ACHN (cell line): Measurements from ENCODE around the gene ZNF644.
"Not testable (repeated sequence)": the region's sequence is repeated elsewhere in the genome, so short reads cannot be mapped to it uniquely, and the experiment has no call there.

Experiments
- DNase-seq: peaks from one replicate; pipeline ENCODE4 v3.0.0-alpha.2; 2015
- in situ Hi-C: cut with HindIII; loops from 2 replicates; pipeline ENCODE4 v1.10.0; 2017; ENCODE audit warnings: low sequenced_read_pairs, low pct_ligation_motif_present, low pct_unique_long_range_greater_than_20kb

ZNF644 gene

DNA sequence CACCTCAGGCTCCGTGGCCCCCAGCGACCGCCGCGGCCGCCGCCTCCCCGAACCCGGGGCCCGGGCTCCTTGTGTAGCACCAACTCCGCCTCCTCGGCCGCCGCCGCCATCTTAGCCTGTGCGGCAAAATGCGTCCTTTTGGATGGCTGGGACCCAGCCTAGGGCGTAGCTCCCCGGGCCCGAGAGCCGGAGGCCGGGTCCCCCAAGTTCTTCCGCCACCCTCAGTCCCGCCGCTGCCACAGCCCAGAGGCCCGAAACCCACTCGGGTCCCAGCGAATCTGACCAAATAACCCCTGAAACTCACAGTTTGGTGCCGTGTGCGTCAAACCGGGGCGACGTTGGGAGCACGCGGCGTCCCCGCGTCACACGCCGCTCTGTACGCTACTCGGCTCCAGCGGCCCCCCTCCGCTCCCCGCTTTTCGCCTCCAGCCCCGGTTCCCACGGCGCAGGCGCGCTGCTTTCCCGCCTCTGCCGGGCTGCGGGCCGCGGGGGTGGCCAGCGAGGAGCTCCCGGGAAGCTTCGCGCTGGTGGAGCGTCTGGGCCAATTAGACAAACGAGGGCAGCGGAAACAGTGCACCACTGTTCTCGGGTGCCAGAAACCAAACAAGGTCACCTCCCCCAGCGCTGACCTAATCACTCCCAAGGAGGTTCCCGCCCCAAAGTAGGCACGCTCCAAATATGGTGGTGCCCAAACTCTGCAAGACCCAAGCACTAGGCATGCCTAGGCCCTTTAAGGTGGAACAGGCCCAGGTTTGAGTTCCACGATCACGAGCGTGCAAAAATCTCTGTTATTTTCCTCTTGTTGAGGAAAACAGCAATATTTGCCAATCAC, at the start of gene ZNF644:
Gene ZNF644 (minus strand): TSS at position 350 of the 832 bp plus-strand sequence. CDS start 39,682 bp downstream, outside the sequence.
- in situ Hi-C loops, result no loop called here
- peak; percentile 86 for DNase-seq

DNA sequence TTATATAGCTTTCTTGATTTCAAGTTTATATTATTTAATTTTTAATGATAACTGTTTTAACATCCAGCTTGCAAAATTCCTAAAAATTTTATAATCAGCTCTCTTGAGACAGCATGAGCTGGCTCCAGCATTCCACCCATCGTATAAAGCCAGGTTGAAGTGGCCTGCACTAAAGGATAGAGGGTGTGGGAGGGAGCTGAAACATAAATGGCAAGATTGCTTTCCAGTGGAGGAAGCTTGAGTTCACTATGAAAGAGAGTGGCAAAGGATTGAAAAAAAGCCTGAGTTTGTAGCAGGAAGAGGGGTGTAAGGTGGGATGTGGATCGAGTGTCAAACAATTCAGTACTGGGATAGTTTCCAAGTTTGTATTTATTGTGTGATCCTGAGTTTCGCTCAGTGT, 48.5 kb upstream of the ZNF644 start:
- no peak for DNase-seq
- in situ Hi-C loops, result no loop called here

DNA sequence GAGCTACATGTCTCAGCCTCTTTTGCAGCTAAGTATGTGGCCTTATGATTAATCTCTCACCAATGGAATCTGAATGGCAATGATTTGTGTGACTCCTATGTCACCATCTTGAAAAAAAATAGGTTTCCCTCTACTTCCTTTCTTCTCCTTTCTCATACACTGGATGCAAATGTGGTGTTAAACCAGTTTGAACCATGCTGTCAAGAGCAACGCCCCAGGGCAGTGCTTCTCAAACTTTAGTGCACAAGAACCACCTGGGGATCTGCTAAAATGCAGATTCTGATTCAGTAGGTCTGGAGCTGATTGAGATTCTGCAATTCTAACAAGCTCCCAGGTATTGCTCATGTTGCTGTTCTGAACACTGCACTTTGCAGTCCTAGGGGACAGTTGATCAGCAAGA, 44.7 kb upstream of the ZNF644 start:
- DNase-seq, result no peak
- in situ Hi-C loops, result no loop called here

DNA sequence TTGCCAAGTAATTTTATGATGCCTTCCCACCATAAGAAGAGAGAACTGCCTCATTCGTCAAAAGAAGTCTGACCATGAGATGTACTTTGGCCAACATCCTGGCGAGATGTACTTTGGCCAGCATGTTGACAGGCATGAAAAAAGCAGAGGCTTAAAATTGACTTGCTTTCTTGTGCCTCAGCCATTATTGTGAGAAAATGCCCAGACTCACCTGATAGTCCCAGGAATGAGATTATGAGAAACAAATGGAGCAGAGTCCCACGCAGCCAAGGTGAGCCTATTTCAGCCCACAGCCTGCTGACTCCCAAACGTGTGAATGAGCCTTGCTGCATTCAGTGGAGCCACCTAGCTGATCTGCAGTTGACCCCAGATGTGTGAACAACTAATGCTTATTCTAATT, 43.5 kb upstream of the ZNF644 start:
- no peak for DNase-seq
- in situ Hi-C loops, result no loop called here

DNA sequence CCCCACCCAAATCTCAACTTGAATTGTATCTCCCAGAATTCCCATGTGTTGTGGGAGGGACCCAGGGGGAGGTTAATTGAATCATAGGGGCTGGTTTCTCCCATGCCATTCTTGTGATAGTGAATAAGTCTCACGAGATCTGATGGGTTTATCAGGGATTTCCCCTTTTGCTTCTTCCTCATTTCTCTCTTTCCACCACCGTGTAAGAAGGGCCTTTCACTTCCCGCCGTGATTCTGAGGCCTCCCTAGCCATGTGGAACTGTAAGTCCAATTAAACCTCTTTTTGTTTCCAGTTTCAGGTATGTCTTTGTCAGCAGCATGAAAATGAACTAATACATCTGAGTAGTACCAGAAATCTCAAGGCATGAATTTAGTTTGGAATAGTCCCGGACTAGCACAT, 41.6 kb upstream of the ZNF644 start:
- DNase-seq, in situ Hi-C loops: not testable (repeated sequence)

DNA sequence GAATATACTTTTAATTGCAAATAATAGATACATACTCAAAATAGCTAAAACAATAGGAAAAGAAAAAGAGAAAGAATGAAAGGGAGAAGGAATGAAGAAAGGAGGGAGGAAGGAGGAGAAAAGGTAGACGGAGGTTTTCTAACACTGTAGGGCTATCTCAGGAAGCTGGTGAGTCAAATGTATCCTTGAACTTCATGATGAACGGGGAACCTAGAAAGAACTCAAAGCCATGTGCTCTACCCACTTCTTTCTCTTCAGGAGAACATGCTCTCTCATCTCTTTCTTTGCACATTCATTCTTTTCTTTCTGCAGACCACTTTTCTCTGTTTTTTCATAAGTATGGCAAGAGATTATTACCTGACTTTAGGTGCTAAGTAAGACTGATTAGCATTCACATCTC, 37.3 kb upstream of the ZNF644 start:
- in situ Hi-C loops, result no loop called here
- DNase-seq, result no peak

DNA sequence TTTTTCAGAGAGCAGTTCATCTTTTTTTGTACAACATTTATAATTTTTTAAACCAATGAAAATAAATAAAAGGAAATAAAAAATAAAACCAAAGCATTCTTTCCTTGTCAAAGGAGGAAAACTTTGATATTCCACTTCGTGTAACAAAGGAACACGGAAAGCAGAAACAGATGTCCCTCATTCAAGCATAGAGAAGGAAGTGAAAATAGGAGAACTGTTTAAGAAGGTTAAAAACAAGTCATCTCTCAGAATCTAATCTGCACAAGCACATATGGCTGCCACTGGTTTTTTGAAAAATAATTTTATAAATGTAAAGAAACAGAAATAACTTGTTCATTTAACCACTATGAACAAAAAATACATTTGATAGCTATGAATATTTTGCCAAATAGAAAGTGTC, 35.9 kb upstream of the ZNF644 start:
- in situ Hi-C loops, result no loop called here
- no peak for DNase-seq

DNA sequence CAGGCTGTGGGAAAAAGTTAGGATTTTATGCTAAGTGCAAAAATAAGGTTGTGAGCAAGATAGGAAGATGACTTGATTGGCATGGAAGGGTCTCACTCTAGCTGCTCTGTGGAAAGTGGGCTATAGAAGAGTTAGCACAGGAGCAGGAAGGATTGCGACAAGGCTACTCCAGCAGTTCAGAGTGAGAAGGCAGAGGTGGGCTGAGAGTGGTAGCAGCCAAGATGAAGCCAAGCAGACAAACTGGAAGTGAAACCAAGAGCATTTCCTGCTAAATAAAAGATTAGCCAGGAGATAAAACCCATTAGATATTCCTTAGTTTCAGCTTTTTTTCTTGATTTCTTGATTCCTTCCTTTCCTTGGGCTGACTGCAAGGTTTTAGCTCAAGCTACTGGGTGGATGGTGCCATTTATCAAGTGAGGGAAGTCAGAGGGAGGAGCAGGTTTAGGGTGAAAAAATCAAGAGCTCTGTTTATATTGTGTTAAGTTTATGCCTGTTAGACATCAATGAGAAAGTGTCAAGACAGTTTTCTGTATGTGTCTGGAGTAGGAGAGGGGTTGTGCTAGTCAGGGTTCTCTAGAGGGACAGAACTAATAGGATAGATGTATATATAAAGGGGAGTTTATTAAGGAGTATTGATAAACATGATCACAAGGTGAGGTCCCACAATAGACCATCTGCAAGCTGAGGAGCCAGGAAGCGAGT, 33.1 kb upstream of the ZNF644 start:
- in situ Hi-C loops, result no loop called here
- DNase-seq, result no peak

DNA sequence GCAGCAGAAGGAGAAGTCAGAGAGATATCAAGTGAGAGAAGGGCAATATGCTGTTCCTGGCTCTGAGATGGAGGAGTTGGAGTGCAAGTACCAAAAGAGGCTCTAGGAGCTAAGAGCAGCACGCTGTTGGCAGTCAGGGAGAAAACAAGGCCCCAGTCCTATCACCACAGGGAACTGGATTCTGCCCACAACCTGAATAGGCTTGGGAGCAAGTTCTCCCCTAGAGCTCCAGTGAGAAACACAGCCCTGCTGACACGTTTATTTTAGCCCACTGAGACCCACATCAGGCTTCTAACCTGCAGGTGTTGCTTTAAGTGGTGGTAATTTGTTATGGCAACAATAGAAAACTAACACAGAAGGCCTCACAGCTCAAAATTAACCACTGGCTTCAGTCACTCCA, 31.8 kb upstream of the ZNF644 start:
- DNase-seq, result no peak
- in situ Hi-C loops, result no loop called here

DNA sequence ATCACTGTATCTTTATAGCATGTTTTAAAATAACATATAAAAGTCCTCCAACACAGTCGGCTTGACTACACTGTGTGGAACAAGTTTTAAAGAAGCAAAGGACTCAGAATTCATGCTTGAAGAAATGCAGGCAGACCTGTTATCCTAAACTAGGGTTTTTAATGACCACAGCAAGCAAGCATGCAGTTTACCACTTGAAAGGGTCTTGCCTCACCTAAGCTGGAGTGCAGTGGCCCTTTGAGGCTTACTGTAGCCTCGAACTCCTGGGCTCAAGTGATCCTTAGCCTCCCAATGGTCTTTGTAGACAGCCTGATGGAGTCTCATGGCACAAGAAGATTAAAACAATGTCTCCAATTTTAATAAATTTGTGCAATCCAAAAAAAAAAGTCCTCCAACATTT, 27.7 kb upstream of the ZNF644 start:
- DNase-seq, in situ Hi-C loops: not testable (repeated sequence)

DNA sequence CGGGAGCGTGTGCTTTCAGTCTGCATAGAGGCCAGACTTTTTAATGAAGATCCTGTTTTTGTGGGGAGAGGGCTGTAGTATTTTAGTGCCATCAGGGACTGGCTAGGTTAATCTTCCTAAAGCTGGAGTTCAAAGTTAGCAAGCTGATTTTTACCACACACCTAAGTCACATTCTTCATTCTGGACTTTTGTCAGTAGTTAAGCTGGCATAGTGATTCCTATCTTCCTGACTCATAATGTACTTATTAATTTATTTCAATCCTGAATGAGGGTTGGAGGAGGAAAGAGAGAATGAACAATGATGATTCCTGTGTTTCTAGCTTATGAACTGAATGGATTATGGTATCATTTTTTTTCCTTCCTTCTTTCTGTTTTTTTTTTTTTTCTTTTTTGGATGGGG, 24.9 kb upstream of the ZNF644 start:
- no peak for DNase-seq
- in situ Hi-C loops, result no loop called here

DNA sequence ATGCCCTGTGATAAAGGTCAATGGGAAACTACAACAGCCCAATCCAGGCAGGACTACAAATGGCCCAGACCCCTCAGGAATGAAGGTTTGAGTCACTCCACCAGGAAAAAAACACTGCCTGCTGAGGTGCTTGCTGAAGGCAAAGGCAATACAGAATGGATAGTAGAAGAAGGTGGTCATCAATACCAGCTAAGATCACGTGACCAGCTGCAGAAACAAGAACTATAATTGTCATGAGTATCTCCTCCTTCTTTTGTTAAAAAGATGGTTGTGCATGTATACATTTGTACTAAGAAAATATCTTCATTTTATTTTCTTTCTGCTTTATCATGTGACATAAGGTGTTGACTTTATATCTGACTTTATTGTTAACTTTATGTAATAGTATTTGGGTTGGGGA, 23.4 kb upstream of the ZNF644 start:
- no peak for DNase-seq
- in situ Hi-C loops, result no loop called here

DNA sequence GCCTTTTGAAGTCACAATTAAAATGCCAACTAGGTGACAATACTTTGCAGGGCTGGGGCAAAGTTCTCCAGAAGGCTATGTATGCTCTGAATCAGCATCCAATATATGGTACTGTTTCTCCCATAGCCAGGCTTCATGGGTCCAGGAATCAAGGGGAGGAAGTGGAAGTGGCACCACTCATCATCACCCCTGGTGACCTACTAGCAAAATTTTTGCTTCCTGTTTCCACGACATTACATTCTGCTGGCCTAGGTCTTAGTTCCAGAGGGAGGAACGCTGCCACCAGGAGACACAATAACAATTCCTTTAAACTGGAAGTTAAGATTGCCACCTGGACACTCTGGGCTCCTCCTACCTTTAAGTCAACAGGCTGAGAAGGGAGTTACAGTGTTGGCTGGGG, 22.9 kb upstream of the ZNF644 start:
- DNase-seq, in situ Hi-C loops: not testable (repeated sequence)

DNA sequence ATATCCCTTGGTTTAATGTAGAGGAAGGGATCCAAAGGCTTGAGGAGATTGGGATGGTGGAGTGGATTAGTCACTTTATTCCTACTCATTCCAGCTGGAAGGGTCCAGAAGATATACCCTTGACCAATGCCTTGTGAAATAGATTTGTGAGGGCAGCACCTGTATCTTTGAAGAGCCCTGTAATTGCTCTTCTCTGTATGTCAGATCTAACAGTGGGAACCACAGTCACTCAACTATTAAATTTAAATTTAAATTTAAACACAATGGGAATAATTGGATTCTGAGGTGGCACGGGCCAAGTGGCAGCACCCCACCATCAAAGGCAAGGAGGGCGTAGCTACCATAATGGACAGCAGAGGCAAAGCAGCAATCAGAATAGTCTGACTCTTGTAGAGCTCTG, 20.5 kb upstream of the ZNF644 start:
- in situ Hi-C loops, DNase-seq: not testable (repeated sequence)

DNA sequence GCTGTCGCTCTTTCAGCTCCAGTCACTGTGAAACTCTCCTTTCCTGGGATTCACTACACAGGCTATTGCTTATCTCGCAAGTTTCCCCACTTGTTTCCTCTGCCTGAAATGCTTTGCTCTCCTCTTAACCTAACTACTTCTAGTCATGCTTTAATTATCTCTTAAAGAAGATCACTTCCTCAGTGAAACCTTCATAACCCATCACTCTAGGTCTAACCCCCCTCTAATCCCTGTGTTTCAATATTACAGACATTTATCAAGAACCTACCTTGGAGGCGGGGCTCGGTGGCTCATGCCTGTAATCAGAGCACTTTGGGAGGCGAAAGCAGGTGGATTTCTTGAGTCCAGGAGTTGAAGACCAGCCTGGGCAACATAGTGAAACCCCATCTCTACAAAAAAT, 16.7 kb upstream of the ZNF644 start:
- no peak for DNase-seq
- in situ Hi-C loops, result no loop called here

DNA sequence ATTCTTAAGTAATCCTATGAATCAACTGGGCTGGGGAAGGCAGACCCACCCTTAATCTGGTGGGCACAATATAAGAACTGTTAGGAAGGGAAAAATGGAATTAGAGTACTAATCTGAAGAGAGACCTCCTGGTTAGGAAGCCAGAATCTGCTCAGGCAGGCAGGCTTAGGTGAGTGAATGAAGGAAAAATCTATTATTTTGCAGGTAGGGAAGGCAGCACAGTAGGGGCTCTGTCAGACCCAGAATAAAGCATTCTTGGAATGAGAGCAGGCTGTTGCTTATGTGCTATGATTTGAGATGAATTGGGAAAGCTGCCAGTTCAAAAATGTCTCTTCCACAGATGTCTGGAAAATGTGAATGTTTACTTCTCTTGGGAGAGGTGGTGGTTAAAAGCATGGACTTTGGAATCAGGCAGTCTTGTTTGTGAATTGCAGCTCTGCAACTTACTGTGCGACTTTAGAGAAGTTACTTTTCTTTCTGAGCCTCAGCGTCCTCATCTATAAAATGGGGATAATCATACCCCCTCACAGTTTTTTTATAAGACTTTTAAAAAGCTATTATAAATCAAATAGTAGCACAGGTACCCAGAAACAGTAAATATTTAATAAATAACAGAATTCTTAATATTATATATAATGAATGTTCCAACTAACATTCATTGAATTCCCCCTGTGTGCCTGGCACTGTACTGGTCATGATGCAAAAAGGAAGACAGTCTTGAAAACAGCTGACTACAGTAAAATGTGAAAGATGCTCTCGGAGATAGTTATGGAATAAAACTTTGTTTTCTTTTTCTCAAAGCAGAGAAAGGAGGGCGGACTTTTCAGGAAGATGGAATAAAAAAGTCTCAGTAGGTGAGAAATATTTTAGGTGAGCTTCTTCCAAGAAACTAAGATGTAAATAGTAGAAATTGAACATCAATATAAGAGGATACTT, 15.3 kb upstream of the ZNF644 start:
- DNase-seq, result no peak
- in situ Hi-C loops, result no loop called here

DNA sequence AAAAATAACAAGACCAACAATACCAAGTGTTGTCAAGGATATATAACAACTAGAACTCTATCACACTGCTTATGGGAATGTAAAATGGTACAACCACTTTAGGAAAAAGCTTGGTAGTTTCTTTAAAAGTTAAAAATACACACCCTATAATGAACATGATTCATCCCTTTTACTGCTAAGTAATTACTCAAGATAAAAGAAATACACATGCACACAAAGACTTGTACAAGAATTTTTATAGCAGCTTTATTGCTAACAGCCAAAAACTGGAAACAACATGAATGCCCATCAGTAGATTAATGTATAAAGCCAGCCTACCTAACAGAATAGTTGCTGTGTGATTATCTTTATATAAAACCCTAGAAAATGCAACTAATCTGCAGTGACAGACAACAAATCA, 10.5 kb upstream of the ZNF644 start:
- DNase-seq, result no peak
- in situ Hi-C loops, result no loop called here

DNA sequence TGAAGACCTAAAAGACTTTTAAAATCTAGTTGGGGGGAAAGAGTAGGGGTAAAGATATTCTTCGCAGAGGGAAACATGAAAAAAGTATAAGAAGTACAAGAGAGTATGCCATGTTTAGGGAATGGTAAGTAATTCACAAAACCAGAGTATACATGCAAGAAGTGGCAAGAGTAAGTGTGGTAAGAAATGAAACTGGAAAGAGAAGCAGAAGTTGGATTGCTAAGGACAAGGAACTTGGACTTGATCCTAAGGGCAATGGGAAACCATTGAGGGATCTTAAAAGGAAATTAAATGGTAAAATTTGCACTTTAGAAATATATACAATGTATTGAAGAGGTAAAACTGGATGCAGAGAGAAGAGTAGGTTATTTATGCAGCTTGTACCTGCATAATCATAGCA, 9.2 kb upstream of the ZNF644 start:
- DNase-seq, result no peak
- in situ Hi-C loops, result no loop called here

DNA sequence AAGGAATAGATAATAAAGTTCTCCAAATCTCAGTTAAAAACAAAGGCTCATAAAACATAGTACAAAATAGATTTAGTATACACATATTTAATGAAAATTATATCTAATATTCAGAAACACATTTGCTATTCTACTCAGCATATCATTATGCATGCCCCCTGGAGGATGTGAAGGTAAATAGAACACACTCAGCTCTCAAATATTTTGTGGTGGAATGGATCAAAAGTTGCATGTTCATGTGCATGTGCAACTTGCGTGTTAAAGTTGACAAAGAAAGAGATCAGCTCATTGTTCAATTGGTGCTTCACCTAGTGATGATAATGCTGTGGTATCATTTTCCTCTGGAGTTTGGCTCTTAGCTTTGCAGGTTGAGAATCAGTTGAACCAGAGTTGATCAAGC, 4.9 kb upstream of the ZNF644 start:
- DNase-seq, result peak; percentile 17
- in situ Hi-C loops, result no loop called here
